Right lobe of liver (tissue), 4 donors: Measurements from ENCODE around the gene CIRBP.
"Not testable (repeated sequence)": the region's sequence is repeated elsewhere in the genome, so short reads cannot be mapped to it uniquely, and the experiment has no call there.

Source experiments
- POLR2A ChIP-seq: fragments of 450-650 bp; IDR thresholded peaks from one replicate; pipeline ENCODE4 v1.6.1; 2017; ENCODE audit warnings: antibody characterized with exemption, mild to moderate bottlenecking
- TF ChIP-seq, protein P1 (sequence below), 4 donors: fragments of 200-600 bp in 3 of 4; fragments of 450-650 bp in 1 of 4; IDR thresholded peaks; one replicate each; pipeline versions ENCODE4 v1.5.1 to v1.8.0; 2016 to 2022; ENCODE audit warnings: antibody characterized with exemption in 4 of 4, mild to moderate bottlenecking in 2 of 4
- donor health status: DM: no; HTN: no; CAD: no.
- donor health status: DM: no; HTN: no; CAD: no.
- donor health status: DM: no; HTN: yes; CAD: no.

DNA sequence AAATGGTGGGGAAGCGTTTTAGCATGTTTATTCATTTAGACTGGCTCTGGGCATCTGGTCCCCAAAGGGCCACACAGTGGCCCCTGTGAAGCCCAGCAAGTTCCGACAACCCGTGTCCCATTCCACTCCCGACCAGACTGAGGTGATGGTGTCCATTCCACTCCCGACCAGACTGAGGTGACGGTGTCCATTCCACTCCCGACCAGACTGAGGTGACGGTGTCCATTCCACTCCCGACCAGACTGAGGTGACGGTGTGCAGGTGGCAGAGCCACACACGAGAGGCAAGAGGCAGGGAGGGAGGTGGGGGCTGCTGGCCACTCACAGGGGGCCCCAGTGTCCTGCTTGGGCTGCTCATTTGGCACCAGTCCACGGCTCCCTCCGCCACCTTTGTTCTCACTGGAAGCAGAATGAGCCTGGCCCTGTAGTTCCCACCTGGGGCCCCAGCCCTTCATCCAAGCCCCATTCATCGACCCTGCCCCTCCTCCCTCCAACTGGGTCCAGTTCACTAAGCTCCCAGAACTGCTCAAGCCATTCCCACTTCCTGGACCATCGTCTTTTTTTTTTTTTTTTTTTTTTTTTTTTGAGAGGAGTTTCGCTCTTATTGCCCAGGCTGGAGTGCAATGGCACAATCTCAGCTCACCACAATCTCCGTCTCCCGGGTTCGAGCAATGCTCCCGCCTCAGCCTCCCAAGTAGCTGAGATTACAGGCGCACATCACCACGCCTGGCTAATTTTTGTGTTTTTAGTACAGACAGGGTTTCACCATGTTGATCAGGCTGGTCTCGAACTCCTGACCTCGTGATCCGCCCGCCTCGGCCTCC lies 22.7 kb upstream of the CIRBP start:
- TF ChIP-seq, protein P1, sequence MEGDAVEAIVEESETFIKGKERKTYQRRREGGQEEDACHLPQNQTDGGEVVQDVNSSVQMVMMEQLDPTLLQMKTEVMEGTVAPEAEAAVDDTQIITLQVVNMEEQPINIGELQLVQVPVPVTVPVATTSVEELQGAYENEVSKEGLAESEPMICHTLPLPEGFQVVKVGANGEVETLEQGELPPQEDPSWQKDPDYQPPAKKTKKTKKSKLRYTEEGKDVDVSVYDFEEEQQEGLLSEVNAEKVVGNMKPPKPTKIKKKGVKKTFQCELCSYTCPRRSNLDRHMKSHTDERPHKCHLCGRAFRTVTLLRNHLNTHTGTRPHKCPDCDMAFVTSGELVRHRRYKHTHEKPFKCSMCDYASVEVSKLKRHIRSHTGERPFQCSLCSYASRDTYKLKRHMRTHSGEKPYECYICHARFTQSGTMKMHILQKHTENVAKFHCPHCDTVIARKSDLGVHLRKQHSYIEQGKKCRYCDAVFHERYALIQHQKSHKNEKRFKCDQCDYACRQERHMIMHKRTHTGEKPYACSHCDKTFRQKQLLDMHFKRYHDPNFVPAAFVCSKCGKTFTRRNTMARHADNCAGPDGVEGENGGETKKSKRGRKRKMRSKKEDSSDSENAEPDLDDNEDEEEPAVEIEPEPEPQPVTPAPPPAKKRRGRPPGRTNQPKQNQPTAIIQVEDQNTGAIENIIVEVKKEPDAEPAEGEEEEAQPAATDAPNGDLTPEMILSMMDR (IDR thresholded peaks at IDR 0.05), result not testable (repeated sequence)
- not testable (repeated sequence) for TF ChIP-seq POLR2A
